Thoracic aorta (tissue), 2 donors: ENCODE results near the gene ZNF432. TPM values are rescaled to one million over a fixed set of nuclear protein-coding genes. Genes with fewer than 3 reads are reported as not detected.
A peak's percentile ranks its signal among the peaks of the same experiment; 100 is the strongest.
"Not testable (repeated sequence)": the region's sequence is repeated elsewhere in the genome, so short reads cannot be mapped to it uniquely, and the experiment has no call there.

Source experiments
- ATAC-seq: fragments of 150-250 bp; one replicate; pipeline ENCODE4 v1.8.0; 2017; ENCODE audit warnings: low read depth; ENCODE audit not compliant: insufficient number of reproducible peaks, low FRiP score
- DNase-seq: peaks from one replicate; pipeline ENCODE4 v3.0.0-alpha.2; 2020; ENCODE audit warnings: low spot score
- H3K27ac ChIP-seq, 2 donors: fragments of 200-600 bp; sonication (generic); 1 replicate in 1 of 2; 2 replicates in 1 of 2; pipeline ENCODE4 v1.5.1; 2016; ENCODE audit warnings: mild to moderate bottlenecking in 2 of 2, moderate library complexity in 2 of 2
- H3K27me3 ChIP-seq: fragments of 200-600 bp; sonication (generic); replicated peaks from 2 replicates; pipeline ENCODE4 v1.6.0; 2016; ENCODE audit warnings: mild to moderate bottlenecking; ENCODE audit not compliant: insufficient read depth
- H3K36me3 ChIP-seq: fragments of 200-600 bp; sonication (generic); one replicate; pipeline ENCODE4 v1.5.1; 2016
- H3K4me1 ChIP-seq, 2 donors: fragments of 200-600 bp; sonication (generic); 1 replicate in 1 of 2; 2 replicates in 1 of 2; pipeline versions ENCODE4 v1.5.1 to v1.6.0; 2016; ENCODE audit warnings: low read depth in 2 of 2, mild to moderate bottlenecking in 1 of 2; ENCODE audit not compliant: control insufficient read depth in 1 of 2
- H3K4me3 ChIP-seq: fragments of 200-600 bp; sonication (generic); 2 replicates; pipeline ENCODE4 v1.5.1; 2016; ENCODE audit warnings: mild to moderate bottlenecking
- H3K9me3 ChIP-seq: fragments of 200-600 bp; sonication (generic); 2 replicates; pipeline ENCODE4 v1.5.1; 2016
- CTCF ChIP-seq: fragments of 200-600 bp; sonication (generic); IDR thresholded peaks from one replicate; pipeline ENCODE4 v1.5.1; 2019; ENCODE audit warnings: antibody characterized with exemption
- total RNA-seq, 2 donors: library from RNA; depleted of rRNA; stranded (reverse); fragments of >200 nt; gene quantifications; one replicate each; pipeline versions ENCODE4 v1.1.0 to v1.2.3, GENCODE V29; 2016

ZNF432 gene
- 10 to 100 TPM in 1 of 2 donors, 1 to 10 TPM in 1; 8.9 to 30.1 TPM for total RNA-seq

DNA sequence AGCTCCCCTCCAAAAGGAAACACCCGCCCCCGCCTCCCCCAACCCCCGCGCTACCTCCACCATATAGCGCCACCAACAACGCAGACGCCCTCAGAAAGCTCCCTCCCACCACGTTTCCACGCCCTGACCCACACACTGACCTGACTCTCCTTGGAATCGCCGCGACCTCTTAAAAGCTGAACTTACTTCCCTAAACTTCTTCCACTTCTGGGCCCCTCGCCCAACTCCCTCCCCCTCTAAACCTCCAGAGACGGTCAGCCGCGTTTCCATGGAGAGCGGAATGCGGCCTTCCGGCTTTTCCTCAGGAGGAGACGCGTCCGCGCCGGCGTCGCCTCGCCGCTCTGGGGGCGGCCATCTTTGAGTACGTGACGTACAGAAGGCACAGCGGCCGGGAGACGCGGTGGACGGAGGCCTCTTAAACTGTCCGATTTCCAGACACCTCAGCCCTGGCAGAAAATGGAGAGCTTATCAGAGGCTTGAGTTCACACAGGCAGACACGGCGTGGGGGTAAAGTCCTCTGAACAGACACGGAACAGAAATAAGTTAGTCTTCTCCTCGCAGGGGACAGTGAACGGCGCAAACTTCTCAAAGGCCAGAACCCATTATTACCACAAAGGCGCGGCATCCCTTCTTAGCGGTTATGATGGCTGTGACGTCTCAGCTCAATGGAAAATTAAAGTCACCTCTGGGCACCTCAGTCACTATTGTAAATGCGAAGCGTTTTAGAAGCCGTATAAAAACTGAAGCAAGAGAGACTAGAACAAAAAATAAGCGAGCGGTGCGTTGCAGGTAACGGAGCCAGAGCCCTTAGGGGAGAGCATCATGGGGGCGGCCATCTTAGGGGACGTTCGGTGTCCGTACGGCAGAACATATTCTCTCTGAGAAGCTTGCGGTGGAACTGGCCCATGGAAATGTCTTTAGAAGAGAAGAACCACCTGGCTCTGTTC, at the start of gene ZNF432:
ZNF432 (minus strand) TSS at position 284 of the 947 bp plus-strand sequence. CDS start 1,970 bp downstream, outside the sequence.
- TF ChIP-seq CTCF = no peak
- Histone ChIP-seq H3K9me3 (peaks cover 34% of the 10 kb centered on the region), H3K27me3 (no peaks in the 10 kb centered on the region), H3K4me3 (peak within 1 kb of the TSS; percentile 82), H3K36me3 (peaks cover 17% of the 10 kb centered on the region), H3K27ac (peak within 1 kb of the TSS; percentile 93 to 94), H3K4me1 (no peaks in the 10 kb centered on the region)
- DNase-seq = peak; percentile 76
- peak; percentile 98 for ATAC-seq

DNA sequence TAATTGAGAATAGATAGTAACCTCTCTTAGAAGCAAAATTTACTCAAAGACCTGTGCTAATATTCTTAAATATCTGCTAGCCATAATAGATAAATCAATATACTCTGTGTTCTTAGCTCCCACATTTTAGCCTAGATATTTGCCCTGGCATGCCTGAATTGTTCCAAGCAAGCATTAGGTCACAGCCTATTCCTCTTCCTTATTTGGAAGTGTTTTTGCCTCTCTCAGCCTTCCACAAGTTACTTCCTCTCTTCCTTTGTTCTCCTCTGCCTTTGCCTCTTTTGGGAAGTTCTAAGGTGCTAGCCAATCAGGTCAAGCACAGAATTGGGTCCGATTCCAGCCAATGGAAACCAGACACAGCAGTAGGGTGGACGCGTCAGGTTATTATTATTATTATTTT, 47.8 kb upstream of the ZNF432 start:
- Histone ChIP-seq H3K9me3 (peaks cover 21% of the 10 kb centered on the region), H3K4me1 (peaks cover 14 to 27% of the 10 kb centered on the region in 2 donors), H3K4me3 (peak overlapping the region; percentile 83), H3K27ac (peak overlapping the region; percentile 66 to 71)
- not testable (repeated sequence) for DNase-seq, H3K36me3 ChIP-seq, ATAC-seq, H3K27me3 ChIP-seq

DNA sequence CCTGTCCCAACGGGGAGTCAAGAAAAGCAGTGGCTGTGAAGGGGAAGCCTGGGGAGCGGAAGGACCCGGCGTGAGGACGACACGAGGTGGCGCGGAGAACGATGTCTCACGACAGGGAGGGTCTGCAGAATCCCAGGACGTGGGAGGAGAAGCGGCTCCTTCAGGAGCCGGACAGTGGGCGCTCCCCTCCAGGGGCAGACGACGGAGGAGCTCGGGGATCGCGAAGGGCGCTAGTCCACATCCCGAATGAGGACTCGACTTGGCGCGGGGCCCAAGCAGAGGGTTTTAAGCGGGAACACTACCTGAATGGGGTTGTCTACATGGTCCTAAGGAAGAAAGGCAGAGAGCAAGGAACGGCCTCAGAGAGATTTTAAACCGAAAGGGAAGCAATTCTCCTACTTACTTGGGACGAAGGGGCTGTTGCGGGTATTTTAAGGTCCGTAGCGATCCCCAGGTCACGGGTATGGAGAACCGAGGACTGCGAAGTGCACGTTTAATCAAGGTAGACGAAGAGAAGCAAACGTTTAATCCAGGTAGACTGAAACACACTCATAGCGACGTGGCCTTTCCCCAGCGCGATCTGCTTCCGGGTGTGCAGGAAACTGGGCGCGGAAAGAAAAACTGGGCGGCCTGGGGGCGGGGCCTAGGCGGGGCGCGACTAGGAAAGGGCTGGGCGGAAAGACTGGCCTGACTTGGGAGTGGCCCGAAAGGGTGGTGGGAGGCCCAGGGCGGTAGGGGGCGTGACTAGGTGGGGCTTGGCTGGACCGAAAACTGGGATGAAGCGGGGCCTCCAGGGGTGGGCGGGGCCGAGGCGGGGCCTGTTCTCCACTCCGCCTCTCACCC, 46.8 kb upstream of the ZNF432 start, which contains the start of gene ZNF841:
ZNF841 (minus strand) TSS at position 594 of the 843 bp plus-strand sequence. CDS start 10,964 bp downstream, outside the sequence.
- Histone ChIP-seq H3K27ac (peak within 1 kb of the TSS; percentile 66 to 71), H3K4me1 (peaks cover 14 to 28% of the 10 kb centered on the region in 2 donors), H3K27me3 (no peaks in the 10 kb centered on the region), H3K36me3 (peaks cover 5% of the 10 kb centered on the region), H3K9me3 (peaks cover 21% of the 10 kb centered on the region), H3K4me3 (peak within 1 kb of the TSS; percentile 83)
- DNase-seq = peak; percentile 83
- ATAC-seq = peak; percentile 97
- TF ChIP-seq CTCF = no peak

DNA sequence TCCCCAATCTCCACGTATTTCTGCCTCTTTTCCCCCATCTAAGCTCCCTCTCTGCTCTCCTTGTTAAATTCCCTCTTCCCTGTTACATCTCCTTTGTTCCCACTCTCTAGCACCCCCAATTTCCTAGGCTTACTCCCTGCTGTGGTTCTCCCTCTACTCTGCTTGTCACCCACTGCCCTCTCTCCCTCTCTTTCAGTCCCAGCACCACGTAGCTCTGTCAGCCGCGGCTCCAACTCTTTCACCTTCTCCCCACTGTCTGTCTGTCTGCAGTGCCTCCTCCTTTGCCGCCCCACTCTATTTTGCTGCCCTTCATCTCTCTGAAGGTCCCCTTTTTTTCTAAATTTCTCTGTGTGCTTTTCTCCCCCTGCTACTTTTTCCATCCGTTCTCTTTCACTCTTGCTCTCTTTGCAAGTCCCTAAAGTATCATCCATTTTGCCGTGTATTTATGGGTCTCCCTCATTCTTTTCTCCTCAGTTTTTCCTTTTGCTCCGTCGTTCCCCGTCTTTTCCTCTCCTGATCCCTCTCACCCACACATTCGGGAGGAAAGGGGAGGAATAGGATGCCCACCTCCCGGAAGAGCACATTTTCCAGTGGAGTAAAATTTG, 46.0 kb upstream of the ZNF432 start:
- ATAC-seq (no peak), DNase-seq (no peak)
- Histone ChIP-seq H3K4me3 (peak overlapping the region; percentile 83), H3K36me3 (peaks cover 5% of the 10 kb centered on the region), H3K4me1 (peaks cover 14 to 28% of the 10 kb centered on the region in 2 donors), H3K27ac (peak overlapping the region; percentile 56 to 71), H3K27me3 (no peaks in the 10 kb centered on the region), H3K9me3 (peaks cover 21% of the 10 kb centered on the region)
- TF ChIP-seq CTCF = no peak

DNA sequence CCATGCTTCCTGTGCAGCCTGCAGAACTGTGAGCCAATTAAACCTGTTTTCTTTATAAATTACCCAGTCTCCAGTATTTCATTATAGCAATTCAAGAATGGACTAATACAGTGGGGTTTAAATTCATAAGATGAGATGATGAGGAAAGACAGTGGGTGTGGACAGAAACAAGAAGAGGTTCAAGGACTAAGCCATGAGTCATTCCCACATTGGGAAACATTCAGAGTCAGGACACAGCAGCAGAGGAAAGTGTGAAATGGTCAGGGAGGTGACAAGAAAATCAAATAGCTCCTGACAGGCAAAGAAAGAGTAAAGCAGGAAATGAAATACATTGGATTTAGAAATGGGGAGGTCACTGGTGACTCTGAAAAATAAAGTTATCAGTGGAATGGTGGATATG, 37.8 kb upstream of the ZNF432 start:
- TF ChIP-seq CTCF = no peak
- H3K27ac ChIP-seq = no peak overlapping the region
- no peak for DNase-seq
- H3K27me3 ChIP-seq = no peaks in the 10 kb centered on the region
- H3K36me3 ChIP-seq = peaks cover 62% of the 10 kb centered on the region
- no peak overlapping the region for H3K4me3 ChIP-seq
- peaks cover 0 to 2% of the 10 kb centered on the region in 2 donors for H3K4me1 ChIP-seq
- ATAC-seq = no peak
- peaks cover 10% of the 10 kb centered on the region for H3K9me3 ChIP-seq
